Forelimb muscle (tissue), 1 donor: ENCODE data around the gene MTFR1L. TPM values are rescaled to one million over a fixed set of nuclear protein-coding genes. Genes with fewer than 3 reads are reported as not detected.
A peak's percentile ranks its signal among the peaks of the same experiment; 100 is the strongest.
"Not testable (repeated sequence)": the region's sequence is repeated elsewhere in the genome, so short reads cannot be mapped to it uniquely, and the experiment has no call there.

Source experiments
- DNase-seq: peaks from one replicate; pipeline ENCODE4 v3.0.0-alpha.2; 2013; ENCODE audit warnings: low read depth
- polyA plus RNA-seq: library from polyadenylated mRNA; unstranded; fragments of 120-200 nt; gene quantifications from one replicate; pipeline ENCODE4 v1.2.1, GENCODE V29; 2013; ENCODE audit not compliant: insufficient read length

The MTFR1L gene
- polyA plus RNA-seq, 1 donor: 69.7 TPM

DNA sequence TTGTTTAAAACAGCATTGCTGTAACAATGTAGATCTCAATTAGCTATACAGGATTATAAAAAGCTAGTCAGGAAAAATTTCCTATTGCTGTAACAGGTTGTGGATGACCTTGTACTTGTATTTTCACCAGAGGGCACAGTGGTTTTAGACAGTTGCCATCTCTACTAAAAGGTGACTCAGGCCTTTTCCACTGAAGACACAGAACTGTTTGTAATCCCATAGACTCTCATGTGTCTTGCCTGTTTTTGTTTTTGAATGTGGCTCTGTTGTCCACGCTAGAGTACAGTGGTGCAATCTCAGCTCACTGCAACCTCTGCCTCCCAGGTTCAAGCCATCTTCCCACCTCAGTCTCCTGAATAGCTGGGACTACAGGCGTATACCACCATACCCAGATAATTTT, 5.9 kb downstream of the MTFR1L start:
- no peak for DNase-seq

DNA sequence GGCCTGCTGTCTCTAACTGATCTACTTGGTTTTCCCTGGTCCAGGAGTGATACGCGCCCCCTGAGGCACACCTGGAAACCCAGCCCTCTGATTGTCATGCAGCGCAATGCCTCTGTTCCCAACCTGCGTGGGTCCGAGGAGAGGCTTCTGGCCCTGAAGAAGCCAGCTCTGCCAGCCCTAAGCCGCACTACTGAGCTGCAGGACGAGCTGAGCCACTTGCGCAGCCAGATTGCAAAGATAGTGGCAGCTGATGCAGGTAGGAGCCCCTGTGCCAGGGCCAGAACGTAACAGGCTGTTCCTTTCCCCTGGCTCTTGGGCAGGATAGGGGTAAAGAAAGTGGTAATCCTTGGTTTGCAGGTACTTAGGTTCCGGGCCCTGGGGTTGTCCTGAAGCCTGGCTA, 6.8 kb downstream of the MTFR1L start:
- DNase-seq: no peak

DNA sequence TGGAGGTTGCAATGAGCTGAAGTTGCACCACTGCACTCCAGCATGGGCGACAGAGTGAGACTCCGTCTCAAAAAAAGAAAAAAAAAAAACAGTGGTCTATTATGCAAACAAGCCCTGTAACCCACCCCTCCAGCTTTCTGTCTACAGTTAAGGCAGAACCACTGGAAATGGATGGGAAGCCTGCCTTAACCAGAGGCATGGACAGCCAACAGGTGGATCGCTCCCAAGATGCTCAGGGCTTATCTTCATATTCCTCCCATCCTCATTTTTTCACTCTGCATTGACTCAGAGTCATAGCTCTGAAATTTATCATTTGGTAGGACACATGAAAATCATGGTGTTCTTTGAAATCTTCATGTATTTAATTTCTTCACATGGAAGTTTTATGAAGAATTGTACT, 8.7 kb downstream of the MTFR1L start:
- DNase-seq: no peak

DNA sequence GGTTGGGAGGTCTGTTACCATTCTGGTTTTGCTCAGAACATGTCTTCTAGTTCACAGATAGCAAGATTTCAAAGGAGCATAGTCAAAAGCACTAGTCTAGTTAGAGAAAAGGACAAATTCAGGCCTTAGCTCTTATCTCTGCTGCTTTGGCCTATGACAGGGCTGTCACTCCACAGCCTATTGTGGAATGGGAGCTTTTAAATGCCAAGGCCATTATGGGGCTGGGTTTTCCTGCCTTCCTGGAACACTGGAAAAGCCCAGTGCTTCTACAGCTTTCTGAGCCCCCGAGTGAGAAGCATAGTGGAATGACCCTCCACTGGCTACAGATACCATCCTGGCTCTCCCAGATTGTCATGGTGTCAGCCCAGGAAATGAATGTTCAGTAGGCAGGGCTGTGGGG, 9.3 kb downstream of the MTFR1L start:
- DNase-seq: no peak

DNA sequence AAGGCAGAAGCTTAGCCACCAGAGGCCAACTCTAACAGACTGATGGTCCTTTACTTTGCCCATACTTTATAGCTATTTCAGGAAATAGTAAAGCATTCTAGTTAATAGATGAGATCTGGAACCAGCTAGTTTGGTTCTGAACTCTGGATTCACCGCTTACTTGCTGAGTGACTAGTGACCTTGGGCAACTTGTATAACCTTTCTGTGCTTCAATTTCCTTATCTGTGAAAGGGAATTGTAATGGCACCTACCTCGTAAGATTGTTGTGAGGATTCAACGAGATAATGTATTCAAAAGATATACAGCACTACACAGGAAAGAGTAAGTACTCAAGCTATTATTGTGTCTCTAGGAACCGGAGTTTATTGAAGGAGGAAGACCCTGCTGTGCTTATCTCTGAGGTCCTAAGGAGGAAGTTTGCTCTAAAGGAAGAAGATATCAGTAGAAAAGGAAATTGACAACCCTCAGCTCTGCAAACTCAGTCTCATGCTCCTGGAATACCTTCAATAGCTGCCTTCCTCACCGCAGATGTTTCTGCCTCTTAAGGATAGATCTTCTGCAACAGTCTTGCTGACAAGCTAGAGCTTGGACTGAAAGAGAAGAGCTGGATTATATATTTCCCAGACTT, 11.9 kb downstream of the MTFR1L start:
- DNase-seq: no peak

DNA sequence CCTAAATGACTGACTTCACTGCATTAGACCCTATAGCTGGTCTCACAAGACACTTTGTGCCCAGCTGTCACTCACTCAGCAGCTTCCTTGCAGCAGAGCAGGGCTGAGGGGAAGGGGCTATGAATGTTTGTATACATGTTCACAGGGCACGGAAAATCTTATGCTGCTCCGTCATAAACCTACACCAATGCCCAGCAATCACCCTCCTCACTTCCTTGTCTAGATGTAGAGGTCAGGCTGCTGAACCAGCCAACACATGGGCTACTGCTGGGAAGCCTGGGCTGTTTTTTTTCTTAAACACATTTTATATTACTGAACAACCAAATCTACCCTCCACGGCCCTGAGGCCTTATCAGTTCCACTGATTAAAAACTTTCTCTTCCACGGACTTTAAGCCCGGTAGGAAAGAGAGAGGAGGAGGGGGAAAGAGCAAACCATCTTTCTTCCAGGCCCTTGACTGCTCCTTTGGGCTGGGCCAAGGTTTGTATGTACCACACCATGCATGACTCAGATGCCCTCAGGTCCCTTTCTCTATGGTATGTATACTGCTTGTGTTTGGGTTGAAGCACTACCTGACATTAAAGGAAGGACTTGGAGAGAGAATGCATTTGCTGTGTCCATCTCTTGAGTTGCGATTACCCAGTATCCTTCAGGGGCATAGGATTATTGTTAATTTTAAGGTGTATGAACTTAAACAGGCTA, 12.7 kb downstream of the MTFR1L start:
- no peak for DNase-seq

DNA sequence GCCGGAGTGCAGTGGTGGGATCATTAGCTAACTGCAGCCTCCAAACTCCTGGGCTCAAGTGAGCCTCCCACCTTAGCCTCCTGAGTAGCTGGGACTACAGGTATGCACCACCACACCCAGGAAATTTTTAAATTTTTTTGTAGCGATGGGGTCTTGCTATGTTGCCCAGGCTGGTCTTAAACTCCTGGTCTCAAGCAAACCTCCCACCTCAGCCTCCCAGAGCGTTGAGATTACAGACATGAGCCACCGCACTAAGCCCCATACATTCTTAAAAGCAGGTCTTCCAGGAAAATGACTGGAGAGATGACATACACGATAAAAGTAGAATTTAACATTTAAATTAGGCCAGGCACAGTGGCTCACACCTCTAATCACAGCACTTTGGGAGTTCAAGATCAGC, 13.4 kb downstream of the MTFR1L start:
- no peak for DNase-seq

DNA sequence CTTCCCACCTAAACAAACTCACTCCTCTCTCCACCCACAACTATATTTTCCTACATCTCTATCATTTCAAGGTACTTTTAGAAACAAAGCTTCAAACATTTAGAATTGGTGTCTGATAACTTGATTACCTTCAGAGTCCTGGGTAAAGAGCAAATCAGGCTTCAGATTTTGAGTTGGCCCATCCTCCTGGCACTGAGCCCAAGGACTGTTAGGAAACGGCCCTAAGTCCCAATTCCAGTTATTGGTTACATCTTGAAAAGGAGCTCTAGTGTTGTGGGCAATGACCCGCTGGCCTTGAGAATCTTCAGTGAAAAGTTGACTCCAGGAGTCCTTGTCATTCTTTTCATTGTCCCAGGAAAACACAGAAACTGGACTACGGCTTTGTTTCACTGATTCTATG, 15.1 kb downstream of the MTFR1L start:
- no peak for DNase-seq

DNA sequence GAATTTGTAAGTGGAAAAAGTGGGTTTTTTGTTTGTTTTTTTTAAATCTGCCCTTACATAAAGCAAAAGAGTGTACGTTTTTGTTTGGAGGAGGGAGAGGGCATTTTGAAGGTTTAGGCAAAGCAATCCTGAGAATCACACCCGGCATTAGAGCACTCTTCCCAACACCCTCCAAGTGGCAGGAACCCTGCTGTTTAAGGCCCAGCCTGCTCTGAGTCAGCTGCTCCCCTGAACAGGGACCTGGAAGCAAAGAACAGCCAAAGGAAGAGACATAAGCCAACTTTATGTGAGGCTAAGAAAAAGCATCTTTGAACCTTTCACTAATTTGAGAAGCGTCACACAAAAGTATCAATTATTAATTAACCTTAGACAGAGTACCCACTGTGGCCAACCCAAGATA, 16.9 kb downstream of the MTFR1L start:
- DNase-seq: no peak

DNA sequence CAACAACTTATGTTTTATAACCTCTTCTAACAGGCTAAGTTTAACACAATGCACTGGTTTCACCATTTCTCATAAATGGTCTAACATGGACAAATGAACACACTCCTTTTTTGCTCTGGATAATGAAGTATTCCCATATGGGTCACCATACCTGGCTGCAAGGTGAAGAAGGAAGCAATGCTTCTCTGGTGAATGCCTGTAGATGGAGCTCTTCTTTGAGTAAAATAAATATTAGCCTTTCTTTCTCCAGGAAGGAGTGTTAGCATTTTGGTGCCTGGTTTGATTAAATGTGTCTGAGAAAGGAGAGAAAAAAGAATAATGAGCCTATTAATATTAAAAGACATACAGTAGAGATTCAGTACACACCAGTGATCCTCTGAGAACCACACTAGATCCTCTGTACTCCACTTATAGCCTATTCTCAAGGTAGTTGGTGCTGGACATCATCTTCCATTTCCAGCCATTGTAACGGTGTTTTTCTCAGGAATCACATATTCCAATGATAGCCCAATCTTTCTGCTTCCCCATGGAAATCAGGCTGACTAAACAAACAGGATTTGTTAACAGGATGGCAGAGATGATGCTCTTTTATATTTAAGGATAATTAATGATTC, 17.6 kb downstream of the MTFR1L start:
- no peak for DNase-seq

DNA sequence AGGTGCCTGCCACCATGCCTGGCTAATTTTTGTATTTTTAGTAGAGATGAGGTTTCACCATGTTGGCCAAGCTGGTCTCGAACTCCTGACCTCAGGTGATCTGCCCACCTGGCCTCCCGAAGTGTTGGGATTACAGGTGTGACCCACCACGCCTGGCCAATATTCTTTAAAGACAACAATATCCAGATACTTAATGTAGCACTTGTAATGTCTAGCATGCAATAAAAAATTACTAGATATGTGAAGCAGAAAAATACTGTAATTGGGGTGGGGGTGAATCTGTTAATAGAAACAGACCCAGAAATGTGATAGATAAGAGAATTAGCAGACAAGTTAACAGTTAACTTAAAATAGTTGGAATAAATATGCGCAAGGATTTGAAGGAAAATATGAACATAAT, 20.1 kb downstream of the MTFR1L start:
- DNase-seq: not testable (repeated sequence)

DNA sequence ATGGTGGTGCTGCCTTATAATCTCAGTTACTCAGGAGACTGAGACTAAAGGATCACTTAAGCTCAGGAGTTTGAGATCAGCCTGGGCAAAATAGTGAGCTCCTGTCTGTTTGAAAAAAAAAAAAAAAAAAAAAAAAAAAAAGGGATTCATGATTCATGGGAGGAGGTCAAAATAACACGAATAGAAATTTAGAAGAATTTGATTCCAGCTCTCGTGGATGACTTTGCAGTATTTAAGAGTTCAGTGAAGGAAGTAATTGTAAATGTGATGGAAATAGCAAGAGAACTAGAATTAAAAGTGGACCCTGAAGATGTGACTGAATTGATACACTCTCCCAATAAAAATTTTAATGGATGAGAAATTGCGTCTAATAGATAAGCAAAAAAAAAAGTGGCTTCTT, 23.7 kb downstream of the MTFR1L start:
- DNase-seq: no peak

DNA sequence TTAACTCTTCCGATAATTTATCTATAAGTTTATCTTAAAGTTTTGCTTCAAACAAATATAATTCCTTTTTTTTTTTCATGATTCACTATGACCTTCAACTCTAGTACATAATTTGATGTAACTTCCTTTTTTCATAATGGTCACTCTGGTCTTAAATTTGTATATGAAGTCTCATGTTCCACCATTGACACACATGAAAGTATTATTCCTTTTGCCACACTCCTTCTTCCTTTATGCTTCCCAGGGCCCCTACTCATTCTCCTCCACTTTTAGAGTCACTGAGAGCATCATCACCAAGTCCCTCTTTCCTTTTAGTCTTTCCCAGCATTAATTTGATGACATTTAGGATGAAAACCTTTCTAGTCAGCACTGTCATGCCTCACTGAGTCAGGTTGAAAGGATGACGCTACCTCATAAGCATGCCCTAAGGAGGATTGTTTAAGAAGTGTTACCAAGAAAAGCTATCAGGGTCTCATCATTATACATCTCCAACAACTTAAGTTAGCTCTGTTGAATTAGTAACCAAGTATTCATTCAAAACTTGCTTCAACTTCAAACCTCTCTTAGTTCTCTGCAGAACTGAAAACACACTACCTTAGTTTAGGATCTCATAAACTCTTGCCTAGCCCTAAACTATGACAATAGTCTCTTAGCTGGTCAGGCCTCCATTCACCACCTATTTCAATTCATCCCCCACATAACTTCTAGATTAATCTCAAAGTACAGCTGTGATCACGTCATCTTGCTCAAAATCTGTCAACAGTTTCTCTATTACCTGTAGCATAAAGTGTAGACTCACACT, 25.0 kb downstream of the MTFR1L start:
- no peak for DNase-seq

DNA sequence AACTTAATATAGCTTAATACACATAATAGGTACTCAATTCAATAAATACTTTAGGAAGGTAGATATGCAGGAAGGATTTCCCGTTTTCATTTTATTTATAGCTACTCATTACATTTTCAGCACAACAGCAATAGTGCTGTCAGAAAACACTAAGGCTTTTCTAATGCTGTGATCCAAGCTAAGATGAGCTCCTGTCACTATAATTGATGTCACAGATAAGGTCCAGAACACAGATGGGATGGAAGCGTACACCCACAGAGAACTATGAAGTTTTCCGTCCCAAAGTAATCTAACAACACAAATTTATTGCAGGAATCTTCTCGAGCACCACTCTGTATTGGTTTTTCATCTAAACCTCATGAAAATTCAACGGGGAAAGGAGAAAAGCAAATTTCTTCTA, 25.9 kb downstream of the MTFR1L start:
- no peak for DNase-seq

DNA sequence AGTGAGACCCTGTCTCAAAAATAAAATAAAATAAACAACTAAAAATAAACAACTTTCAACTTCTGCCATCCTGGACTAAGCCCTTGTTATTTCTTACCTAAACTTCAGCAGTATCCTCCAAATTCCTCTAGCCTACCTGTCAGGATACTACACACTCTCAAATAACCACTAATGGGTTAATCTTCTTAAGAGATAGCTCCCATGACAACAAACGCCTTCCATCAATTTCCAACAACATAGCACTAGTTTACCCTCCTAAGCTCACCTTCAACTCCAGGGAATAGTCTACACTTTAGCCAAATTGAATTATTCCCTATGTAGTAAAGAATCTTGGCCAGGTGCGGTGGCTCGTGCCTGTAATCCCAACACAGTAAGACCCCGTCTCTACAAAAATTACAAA, 28.2 kb downstream of the MTFR1L start:
- DNase-seq: no peak

DNA sequence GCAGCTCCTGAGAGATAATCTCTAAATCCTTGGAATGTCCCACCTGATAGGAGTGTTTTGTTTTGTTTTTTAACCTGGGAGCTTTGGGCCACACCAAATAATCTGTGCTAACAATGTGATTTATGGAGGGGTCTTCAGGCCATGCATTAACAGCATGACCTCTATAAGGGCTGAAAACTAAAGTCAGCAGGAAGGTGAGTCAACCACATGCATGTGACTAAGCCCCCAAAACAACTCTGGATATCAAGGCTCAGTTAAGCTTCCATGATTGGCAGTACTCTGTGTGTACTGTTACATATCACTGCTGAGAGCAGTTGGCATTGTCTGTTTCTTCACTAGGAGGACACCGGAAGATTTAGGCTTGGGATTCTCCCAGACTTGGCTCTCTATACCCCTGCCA, 28.8 kb downstream of the MTFR1L start:
- DNase-seq: no peak

DNA sequence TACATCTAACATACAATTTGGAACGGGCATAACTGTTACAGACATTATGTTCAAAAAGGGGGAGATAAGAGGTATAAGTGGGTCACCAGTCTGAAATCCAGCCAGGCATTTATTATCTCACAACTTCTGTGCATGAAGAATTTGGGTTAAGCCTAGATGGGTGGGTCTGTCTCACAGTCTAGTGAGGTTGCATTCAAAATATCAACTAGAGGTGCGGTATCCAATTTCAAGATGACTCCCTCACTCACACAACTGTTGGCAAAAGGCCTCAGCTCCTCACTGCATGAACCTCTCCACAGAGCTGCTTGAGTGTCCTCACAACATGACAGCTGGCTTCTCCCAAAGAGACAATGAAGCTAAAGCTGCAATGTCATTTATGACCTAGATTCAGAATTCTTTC, 34.8 kb downstream of the MTFR1L start:
- no peak for DNase-seq

DNA sequence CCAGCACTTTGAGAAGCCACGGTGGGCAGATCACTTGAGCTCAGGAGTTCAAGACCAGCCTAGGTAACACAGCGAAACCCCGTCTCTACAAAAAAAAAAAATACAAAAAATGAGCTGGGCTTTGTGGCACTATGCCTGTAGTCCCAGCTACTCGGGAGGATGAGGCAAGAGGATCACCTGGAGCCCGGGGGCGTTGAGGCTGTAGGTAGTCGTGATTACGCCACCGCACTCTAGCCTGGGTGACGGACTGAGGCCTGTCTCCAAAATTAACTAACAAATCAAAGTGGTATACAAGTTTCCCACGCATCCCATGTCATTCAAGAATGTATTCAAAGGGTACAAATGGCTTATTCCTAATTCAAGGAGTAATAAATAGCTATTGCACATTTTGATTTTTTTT, 37.1 kb downstream of the MTFR1L start:
- DNase-seq: no peak

DNA sequence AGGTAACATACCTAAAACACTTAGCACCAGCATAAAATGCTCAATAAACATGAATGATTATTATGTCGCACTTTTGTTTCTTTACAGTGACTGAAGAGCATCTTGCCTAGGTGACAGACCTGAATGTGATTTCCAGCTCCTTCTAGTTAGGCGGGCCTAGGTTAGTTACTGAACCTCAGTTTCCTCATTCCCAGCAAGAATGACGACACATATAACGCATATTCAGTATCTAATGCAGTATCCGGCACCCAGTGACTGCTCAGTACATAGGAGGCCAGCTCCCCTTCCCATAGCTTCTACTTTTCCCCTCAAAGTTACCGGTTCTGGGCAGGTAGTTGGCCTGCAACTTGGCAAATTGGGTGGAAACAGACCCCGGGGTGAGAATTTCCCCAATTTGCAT, 38.7 kb downstream of the MTFR1L start:
- DNase-seq: no peak

DNA sequence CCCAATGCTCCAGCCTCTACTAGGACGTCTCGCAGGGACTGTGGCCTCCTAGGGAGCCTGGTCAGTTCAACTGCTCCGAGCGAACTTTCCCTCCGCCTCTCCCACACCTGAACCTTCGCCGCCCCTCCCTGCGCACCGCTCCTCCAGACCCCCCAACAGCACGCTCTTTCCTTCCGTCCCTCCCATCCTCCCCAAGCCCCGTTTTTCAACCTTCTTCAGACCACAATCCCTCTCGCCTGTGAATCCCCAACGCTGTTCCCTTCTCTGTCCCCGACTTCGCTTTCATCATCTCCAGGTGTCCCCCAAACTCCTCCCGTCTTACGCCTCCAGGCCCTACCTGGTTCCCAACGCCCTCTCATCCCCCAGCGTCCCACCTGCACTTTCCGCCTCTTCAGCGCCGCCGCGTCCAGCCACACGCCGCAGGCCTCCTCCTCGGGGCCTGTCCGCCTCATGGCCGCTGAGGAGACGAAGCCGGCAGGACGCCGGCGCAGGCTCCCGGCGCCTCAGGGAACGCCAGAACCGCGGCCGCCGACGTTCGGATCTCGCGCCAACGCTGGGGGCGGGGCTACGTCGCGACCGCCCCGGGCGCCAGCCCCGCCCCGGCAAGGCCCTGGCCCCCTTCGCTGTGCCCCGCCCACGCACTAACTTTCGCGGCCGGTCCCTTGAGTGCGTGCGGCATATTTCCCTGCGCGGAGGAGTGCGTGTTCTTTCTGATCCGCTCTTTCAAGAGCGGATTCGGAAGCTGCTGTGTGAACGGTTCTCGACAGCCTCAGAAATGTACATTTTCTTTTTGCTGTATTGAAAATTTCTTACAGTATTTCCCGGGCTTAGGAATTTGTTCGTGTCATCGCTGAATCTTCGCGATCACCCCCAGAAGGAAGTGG, 39.4 kb downstream of the MTFR1L start, which contains the start of gene AUNIP:
Gene AUNIP (minus strand): TSS at position 552 of the 884 bp plus-strand sequence. CDS start 100 bp downstream, at position 452.
- peak; percentile 44 for DNase-seq
